WTC11 (cell line): ENCODE measurements around the gene MAS1L. TPM values are rescaled to one million over a fixed set of nuclear protein-coding genes. Genes with fewer than 3 reads are reported as not detected.
"Not testable (repeated sequence)": the region's sequence is repeated elsewhere in the genome, so short reads cannot be mapped to it uniquely, and the experiment has no call there.

Source experiments
- ATAC-seq: fragments of 200-7000 bp; cut with Tn5 transposase; 2 replicates; pipeline ENCODE4 v1.10.0; 2021; ENCODE audit warnings: mild to moderate bottlenecking, moderate library complexity
- CTCF ChIA-PET: fragments of 300-600 bp; sonication (Branson Sonifier 250); formaldehyde crosslinking; loops from one replicate; lab custom pipeline; 2021; ENCODE audit warnings: antibody characterized with exemption; lab: Charles Lee
- POLR2A ChIA-PET: fragments of 350-600 bp; sonication (Branson Sonifier 250); formaldehyde crosslinking; loops from one replicate; lab custom pipeline; 2021; ENCODE audit warnings: antibody characterized with exemption; lab: Charles Lee
- DNase-seq: peaks from one replicate; pipeline ENCODE4 v3.0.0; 2021; ENCODE audit warnings: low spot score
- H3K27ac Mint-ChIP-seq: 2 replicates; pipeline ENCODE4 v1.8.0; 2021; ENCODE audit warnings: mixed read lengths
- H3K27me3 Mint-ChIP-seq: 2 replicates; pipeline ENCODE4 v1.8.0; 2021; ENCODE audit warnings: low read depth, mild to moderate bottlenecking, moderate library complexity, mixed read lengths
- H3K36me3 Mint-ChIP-seq: 2 replicates; pipeline ENCODE4 v1.8.0; 2021; ENCODE audit warnings: mixed read lengths
- H3K4me1 Mint-ChIP-seq: 2 replicates; pipeline ENCODE4 v1.8.0; 2022; ENCODE audit warnings: mixed read lengths
- H3K4me3 Mint-ChIP-seq: 2 replicates; pipeline ENCODE4 v1.8.0; 2021; ENCODE audit warnings: mild to moderate bottlenecking, moderate library complexity, mixed read lengths
- H3K9me3 Mint-ChIP-seq: 2 replicates; pipeline ENCODE4 v1.8.0; 2021; ENCODE audit warnings: mixed read lengths
- CREB1 ChIP-seq: sonication (generic); formaldehyde crosslinking; IDR thresholded peaks from 2 replicates; pipeline ENCODE4 v1.8.0; 2023; ENCODE audit warnings: mild to moderate bottlenecking, missing genetic modification reagents
- FOXP1 ChIP-seq: sonication (generic); formaldehyde crosslinking; IDR thresholded peaks from 2 replicates; pipeline ENCODE4 v1.8.0; 2022; ENCODE audit warnings: missing genetic modification reagents, mild to moderate bottlenecking, moderate library complexity, borderline replicate concordance
- HMGA2 ChIP-seq: fragments of 250-450 bp; sonication (Bioruptor Pico); IDR thresholded peaks from 2 replicates; pipeline ENCODE4 v1.4.0; 2021; ENCODE audit warnings: mild to moderate bottlenecking, moderate library complexity
- IRF2 ChIP-seq: sonication (generic); formaldehyde crosslinking; IDR thresholded peaks from 2 replicates; pipeline ENCODE4 v1.8.0; 2022; ENCODE audit warnings: low read depth, missing genetic modification reagents, borderline replicate concordance
- NFYB ChIP-seq: sonication (generic); formaldehyde crosslinking; conservative IDR thresholded peaks from 2 replicates; pipeline ENCODE4 v1.8.0; 2022; ENCODE audit warnings: low read depth, missing genetic modification reagents
- OVOL2 ChIP-seq: fragments of 250-450 bp; sonication (Bioruptor Pico); IDR thresholded peaks from 2 replicates; pipeline ENCODE4 v1.9.0; 2021; ENCODE audit warnings: mild to moderate bottlenecking, borderline replicate concordance
- PRRX2 ChIP-seq: fragments of 250-450 bp; sonication (Bioruptor Pico); IDR thresholded peaks from 2 replicates; pipeline ENCODE4 v1.8.0; 2021; ENCODE audit warnings: mild to moderate bottlenecking
- TP53 ChIP-seq: sonication (generic); formaldehyde crosslinking; IDR thresholded peaks from 2 replicates; pipeline ENCODE4 v1.8.1; 2023; ENCODE audit warnings: mild to moderate bottlenecking, missing genetic modification reagents
- ZNF138 ChIP-seq: sonication (generic); formaldehyde crosslinking; conservative IDR thresholded peaks from 2 replicates; pipeline ENCODE4 v1.8.1; 2022; ENCODE audit warnings: mild to moderate bottlenecking, moderate library complexity, missing genetic modification reagents
- ZNF416 ChIP-seq: fragments of 250-450 bp; sonication (Bioruptor Pico); IDR thresholded peaks from 2 replicates; pipeline ENCODE4 v1.9.0; 2021; ENCODE audit warnings: mild to moderate bottlenecking, inconsistent platforms
- total RNA-seq: library from RNA; stranded (reverse); gene quantifications from 3 replicates; pipeline ENCODE4 v1.2.3, GENCODE V29; 2021
- TF ChIP-seq, protein P1 (sequence below): fragments of 250-450 bp; sonication (Bioruptor Pico); IDR thresholded peaks from 2 replicates; pipeline ENCODE4 v1.9.0; 2021; ENCODE audit warnings: mild to moderate bottlenecking
- TF ChIP-seq, protein P2 (sequence below): sonication (generic); formaldehyde crosslinking; IDR thresholded peaks from 2 replicates; pipeline ENCODE4 v1.8.1; 2022; ENCODE audit warnings: missing genetic modification reagents, borderline replicate concordance
- TF ChIP-seq, protein P3 (sequence below): sonication (generic); formaldehyde crosslinking; IDR thresholded peaks from 2 replicates; pipeline ENCODE4 v1.8.0; 2023; ENCODE audit warnings: missing genetic modification reagents, mild to moderate bottlenecking, borderline replicate concordance
- TF ChIP-seq, protein P4 (sequence below): fragments of 250-450 bp; sonication (Bioruptor Pico); IDR thresholded peaks from 2 replicates; pipeline ENCODE4 v1.9.0; 2021; ENCODE audit warnings: moderate library complexity, mild to moderate bottlenecking, inconsistent platforms, borderline replicate concordance
- TF ChIP-seq, protein P5 (sequence below): sonication (generic); formaldehyde crosslinking; IDR thresholded peaks from 2 replicates; pipeline ENCODE4 v1.8.1; 2023; ENCODE audit warnings: mild to moderate bottlenecking, missing genetic modification reagents, borderline replicate concordance
- TF ChIP-seq, protein P6 (sequence below): sonication (generic); formaldehyde crosslinking; conservative IDR thresholded peaks from 2 replicates; pipeline ENCODE4 v1.8.1; 2023; ENCODE audit warnings: mild to moderate bottlenecking, low read depth, missing genetic modification reagents, moderate library complexity

MAS1L gene
- total RNA-seq, 1 experiment from 2014 or later: not detected

DNA sequence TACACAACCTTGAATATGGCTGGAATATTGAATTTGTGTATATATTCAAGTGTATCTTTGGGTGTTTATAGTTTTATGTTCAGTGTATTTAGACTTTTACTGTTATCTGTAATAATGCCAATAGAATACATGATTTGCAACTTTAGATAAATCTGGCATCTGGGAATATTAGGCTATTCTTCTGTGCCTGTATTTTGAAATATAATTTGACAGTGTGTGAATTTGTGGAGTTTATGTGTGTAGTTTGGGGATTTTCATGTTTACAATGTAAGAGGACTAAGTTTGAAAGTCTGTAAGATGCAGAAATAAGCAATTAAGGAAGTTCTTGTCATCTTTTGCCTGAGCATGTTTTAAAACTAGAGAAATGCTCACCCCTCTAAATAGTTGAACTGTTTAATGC is 48.8 kb downstream of the MAS1L start, which contains the start of gene OR10C1:
Gene OR10C1 (plus strand): TSS at position 301 of the 400 bp plus-strand sequence. CDS start 710 bp downstream, outside the sequence.
- peaks cover under 1% of the 10 kb centered on the region for H3K36me3 Mint-ChIP-seq
- POLR2A ChIA-PET: no interaction called here

DNA sequence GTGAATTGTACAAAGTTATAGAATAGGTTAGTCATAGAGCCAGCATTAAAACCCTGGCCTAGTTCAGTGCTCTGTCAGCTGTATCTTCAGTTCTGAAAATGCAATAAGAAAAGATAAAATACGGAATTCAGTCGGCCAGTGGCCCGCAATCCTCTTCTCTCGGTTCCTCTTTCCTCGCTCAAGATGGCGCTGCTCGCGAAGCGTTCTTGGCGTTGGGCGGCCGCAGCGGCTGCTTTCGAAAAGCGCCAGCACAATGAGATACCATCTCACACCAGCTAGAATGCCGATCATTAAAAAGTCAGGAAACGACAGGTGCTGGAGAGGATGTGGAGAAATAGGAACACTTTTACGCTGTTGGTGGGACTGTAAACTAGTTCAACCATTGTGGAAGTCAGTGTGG is 51.0 kb downstream of the MAS1L start:
- CTCF ChIA-PET: interaction anchor here (1.0 to 1.6 kb wide), 4 partner anchors 61 to 153 kb away, joined by 3 to 11 read pairs (median 4); no protein-coding TSS in a partner anchor
- ATAC-seq (peak; percentile 59), DNase-seq (peak; percentile 53)
- H3K4me3 Mint-ChIP-seq, H3K36me3 Mint-ChIP-seq, H3K27ac Mint-ChIP-seq, H3K9me3 Mint-ChIP-seq, H3K4me1 Mint-ChIP-seq, POLR2A ChIA-PET, H3K27me3 Mint-ChIP-seq: not testable (repeated sequence)

More for the DNA sequence above, 48.8 kb downstream of the MAS1L start, which contains the start of gene OR10C1:
- H3K9me3 Mint-ChIP-seq: peaks cover 10% of the 10 kb centered on the region
- ATAC-seq (no peak), DNase-seq (no peak)
- H3K27ac Mint-ChIP-seq: no peak within 1 kb of the TSS
- no peaks in the 10 kb centered on the region for H3K4me1 Mint-ChIP-seq
- no peak for TF ChIP-seq IRF2 (CRISPR knock-in tag)
- TF ChIP-seq CREB1 (CRISPR knock-in tag): no peak
- TF ChIP-seq, protein P1, sequence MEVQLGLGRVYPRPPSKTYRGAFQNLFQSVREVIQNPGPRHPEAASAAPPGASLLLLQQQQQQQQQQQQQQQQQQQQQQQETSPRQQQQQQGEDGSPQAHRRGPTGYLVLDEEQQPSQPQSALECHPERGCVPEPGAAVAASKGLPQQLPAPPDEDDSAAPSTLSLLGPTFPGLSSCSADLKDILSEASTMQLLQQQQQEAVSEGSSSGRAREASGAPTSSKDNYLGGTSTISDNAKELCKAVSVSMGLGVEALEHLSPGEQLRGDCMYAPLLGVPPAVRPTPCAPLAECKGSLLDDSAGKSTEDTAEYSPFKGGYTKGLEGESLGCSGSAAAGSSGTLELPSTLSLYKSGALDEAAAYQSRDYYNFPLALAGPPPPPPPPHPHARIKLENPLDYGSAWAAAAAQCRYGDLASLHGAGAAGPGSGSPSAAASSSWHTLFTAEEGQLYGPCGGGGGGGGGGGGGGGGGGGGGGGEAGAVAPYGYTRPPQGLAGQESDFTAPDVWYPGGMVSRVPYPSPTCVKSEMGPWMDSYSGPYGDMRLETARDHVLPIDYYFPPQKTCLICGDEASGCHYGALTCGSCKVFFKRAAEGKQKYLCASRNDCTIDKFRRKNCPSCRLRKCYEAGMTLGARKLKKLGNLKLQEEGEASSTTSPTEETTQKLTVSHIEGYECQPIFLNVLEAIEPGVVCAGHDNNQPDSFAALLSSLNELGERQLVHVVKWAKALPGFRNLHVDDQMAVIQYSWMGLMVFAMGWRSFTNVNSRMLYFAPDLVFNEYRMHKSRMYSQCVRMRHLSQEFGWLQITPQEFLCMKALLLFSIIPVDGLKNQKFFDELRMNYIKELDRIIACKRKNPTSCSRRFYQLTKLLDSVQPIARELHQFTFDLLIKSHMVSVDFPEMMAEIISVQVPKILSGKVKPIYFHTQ: no peak
- TF ChIP-seq HMGA2 (CRISPR knock-in tag): no peak
- TF ChIP-seq FOXP1 (CRISPR knock-in tag): no peak
- TF ChIP-seq, protein P2, sequence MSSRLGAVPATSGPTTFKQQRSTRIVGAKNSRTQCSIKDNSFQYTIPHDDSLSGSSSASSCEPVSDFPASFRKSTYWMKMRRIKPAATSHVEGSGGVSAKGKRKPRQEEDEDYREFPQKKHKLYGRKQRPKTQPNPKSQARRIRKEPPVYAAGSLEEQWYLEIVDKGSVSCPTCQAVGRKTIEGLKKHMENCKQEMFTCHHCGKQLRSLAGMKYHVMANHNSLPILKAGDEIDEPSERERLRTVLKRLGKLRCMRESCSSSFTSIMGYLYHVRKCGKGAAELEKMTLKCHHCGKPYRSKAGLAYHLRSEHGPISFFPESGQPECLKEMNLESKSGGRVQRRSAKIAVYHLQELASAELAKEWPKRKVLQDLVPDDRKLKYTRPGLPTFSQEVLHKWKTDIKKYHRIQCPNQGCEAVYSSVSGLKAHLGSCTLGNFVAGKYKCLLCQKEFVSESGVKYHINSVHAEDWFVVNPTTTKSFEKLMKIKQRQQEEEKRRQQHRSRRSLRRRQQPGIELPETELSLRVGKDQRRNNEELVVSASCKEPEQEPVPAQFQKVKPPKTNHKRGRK (CRISPR knock-in tag): no peak
- no peak for TF ChIP-seq NFYB (CRISPR knock-in tag)
- no peak for TF ChIP-seq OVOL2 (CRISPR knock-in tag)
- TF ChIP-seq TP53: no peak
- no peak for TF ChIP-seq ZNF416 (CRISPR knock-in tag)
- TF ChIP-seq, protein P3, sequence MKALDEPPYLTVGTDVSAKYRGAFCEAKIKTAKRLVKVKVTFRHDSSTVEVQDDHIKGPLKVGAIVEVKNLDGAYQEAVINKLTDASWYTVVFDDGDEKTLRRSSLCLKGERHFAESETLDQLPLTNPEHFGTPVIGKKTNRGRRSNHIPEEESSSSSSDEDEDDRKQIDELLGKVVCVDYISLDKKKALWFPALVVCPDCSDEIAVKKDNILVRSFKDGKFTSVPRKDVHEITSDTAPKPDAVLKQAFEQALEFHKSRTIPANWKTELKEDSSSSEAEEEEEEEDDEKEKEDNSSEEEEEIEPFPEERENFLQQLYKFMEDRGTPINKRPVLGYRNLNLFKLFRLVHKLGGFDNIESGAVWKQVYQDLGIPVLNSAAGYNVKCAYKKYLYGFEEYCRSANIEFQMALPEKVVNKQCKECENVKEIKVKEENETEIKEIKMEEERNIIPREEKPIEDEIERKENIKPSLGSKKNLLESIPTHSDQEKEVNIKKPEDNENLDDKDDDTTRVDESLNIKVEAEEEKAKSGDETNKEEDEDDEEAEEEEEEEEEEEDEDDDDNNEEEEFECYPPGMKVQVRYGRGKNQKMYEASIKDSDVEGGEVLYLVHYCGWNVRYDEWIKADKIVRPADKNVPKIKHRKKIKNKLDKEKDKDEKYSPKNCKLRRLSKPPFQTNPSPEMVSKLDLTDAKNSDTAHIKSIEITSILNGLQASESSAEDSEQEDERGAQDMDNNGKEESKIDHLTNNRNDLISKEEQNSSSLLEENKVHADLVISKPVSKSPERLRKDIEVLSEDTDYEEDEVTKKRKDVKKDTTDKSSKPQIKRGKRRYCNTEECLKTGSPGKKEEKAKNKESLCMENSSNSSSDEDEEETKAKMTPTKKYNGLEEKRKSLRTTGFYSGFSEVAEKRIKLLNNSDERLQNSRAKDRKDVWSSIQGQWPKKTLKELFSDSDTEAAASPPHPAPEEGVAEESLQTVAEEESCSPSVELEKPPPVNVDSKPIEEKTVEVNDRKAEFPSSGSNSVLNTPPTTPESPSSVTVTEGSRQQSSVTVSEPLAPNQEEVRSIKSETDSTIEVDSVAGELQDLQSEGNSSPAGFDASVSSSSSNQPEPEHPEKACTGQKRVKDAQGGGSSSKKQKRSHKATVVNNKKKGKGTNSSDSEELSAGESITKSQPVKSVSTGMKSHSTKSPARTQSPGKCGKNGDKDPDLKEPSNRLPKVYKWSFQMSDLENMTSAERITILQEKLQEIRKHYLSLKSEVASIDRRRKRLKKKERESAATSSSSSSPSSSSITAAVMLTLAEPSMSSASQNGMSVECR (CRISPR knock-in tag): no peak
- TF ChIP-seq, protein P4, sequence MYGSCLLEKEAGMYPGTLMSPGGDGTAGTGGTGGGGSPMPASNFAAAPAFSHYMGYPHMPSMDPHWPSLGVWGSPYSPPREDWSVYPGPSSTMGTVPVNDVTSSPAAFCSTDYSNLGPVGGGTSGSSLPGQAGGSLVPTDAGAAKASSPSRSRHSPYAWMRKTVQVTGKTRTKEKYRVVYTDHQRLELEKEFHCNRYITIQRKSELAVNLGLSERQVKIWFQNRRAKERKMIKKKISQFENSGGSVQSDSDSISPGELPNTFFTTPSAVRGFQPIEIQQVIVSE (CRISPR knock-in tag): no peak
- TF ChIP-seq, protein P5, sequence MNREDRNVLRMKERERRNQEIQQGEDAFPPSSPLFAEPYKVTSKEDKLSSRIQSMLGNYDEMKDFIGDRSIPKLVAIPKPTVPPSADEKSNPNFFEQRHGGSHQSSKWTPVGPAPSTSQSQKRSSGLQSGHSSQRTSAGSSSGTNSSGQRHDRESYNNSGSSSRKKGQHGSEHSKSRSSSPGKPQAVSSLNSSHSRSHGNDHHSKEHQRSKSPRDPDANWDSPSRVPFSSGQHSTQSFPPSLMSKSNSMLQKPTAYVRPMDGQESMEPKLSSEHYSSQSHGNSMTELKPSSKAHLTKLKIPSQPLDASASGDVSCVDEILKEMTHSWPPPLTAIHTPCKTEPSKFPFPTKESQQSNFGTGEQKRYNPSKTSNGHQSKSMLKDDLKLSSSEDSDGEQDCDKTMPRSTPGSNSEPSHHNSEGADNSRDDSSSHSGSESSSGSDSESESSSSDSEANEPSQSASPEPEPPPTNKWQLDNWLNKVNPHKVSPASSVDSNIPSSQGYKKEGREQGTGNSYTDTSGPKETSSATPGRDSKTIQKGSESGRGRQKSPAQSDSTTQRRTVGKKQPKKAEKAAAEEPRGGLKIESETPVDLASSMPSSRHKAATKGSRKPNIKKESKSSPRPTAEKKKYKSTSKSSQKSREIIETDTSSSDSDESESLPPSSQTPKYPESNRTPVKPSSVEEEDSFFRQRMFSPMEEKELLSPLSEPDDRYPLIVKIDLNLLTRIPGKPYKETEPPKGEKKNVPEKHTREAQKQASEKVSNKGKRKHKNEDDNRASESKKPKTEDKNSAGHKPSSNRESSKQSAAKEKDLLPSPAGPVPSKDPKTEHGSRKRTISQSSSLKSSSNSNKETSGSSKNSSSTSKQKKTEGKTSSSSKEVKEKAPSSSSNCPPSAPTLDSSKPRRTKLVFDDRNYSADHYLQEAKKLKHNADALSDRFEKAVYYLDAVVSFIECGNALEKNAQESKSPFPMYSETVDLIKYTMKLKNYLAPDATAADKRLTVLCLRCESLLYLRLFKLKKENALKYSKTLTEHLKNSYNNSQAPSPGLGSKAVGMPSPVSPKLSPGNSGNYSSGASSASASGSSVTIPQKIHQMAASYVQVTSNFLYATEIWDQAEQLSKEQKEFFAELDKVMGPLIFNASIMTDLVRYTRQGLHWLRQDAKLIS (CRISPR knock-in tag): no peak
- TF ChIP-seq, protein P6, sequence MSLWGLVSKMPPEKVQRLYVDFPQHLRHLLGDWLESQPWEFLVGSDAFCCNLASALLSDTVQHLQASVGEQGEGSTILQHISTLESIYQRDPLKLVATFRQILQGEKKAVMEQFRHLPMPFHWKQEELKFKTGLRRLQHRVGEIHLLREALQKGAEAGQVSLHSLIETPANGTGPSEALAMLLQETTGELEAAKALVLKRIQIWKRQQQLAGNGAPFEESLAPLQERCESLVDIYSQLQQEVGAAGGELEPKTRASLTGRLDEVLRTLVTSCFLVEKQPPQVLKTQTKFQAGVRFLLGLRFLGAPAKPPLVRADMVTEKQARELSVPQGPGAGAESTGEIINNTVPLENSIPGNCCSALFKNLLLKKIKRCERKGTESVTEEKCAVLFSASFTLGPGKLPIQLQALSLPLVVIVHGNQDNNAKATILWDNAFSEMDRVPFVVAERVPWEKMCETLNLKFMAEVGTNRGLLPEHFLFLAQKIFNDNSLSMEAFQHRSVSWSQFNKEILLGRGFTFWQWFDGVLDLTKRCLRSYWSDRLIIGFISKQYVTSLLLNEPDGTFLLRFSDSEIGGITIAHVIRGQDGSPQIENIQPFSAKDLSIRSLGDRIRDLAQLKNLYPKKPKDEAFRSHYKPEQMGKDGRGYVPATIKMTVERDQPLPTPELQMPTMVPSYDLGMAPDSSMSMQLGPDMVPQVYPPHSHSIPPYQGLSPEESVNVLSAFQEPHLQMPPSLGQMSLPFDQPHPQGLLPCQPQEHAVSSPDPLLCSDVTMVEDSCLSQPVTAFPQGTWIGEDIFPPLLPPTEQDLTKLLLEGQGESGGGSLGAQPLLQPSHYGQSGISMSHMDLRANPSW: no peak
- TF ChIP-seq PRRX2 (CRISPR knock-in tag): no peak
- TF ChIP-seq ZNF138 (CRISPR knock-in tag): no peak
- no peak within 1 kb of the TSS for H3K4me3 Mint-ChIP-seq
- no peaks in the 10 kb centered on the region; the same call in 1 of the 2 replicates for H3K27me3 Mint-ChIP-seq
- CTCF ChIA-PET: no interaction called here
